ENCODE data around the gene NRF1. TPM values are rescaled to one million over a fixed set of nuclear protein-coding genes. Genes with fewer than 3 reads are reported as not detected.

NRF1 gene
- polyA plus RNA-seq, 1 experiment = 10.3 TPM

DNA sequence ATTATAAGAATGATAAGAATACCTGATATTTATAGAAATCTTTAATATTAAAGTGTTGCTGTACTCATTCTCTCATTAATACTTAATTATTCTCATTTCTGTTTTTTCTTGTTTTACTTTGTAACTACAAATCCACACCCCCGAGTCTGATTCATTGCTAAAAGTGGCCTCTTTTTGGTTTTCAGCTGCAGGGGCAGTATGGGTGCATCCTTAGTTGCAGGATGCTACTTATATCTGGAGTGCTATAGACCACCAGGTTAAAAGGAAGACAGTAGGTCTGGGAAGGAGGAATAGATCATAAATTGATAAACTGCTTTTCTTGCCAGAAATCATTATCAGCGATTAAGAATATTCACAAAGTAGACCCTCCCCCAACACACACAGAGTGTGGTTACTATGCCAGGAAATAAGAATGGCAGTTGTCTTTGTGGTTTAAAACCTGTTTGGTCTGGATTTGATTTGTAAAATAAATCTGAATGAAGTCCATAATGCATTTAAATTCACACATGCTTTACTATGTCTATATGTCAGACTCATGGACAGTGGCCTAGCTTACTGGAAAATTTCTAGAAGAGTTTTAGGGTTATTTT, 96.5 kb downstream of the NRF1 start:
- DNase-seq (ENCODE audit: low read depth, low spot score) = no peak
- ChIA-PET CTCF (interaction anchor here (1.5 kb wide), 1 partner anchor 43 kb away, joined by 3 read pairs; no protein-coding TSS in a partner anchor), POLR2A (no interaction called here)
- no peaks in the 10 kb centered on the region for H3K9me3 ChIP-seq (ENCODE audit: control insufficient read depth, insufficient read depth, low read length)
- TF ChIP-seq, protein P1, sequence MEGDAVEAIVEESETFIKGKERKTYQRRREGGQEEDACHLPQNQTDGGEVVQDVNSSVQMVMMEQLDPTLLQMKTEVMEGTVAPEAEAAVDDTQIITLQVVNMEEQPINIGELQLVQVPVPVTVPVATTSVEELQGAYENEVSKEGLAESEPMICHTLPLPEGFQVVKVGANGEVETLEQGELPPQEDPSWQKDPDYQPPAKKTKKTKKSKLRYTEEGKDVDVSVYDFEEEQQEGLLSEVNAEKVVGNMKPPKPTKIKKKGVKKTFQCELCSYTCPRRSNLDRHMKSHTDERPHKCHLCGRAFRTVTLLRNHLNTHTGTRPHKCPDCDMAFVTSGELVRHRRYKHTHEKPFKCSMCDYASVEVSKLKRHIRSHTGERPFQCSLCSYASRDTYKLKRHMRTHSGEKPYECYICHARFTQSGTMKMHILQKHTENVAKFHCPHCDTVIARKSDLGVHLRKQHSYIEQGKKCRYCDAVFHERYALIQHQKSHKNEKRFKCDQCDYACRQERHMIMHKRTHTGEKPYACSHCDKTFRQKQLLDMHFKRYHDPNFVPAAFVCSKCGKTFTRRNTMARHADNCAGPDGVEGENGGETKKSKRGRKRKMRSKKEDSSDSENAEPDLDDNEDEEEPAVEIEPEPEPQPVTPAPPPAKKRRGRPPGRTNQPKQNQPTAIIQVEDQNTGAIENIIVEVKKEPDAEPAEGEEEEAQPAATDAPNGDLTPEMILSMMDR (IDR thresholded peaks at IDR 0.05; ENCODE audit: low read depth, low read length) = no peak
- H3K27ac ChIP-seq (ENCODE audit: low read depth, low read length) = no peak overlapping the region
- H3K27me3 ChIP-seq (ENCODE audit: control insufficient read depth, insufficient read depth, low read length) = no peaks in the 10 kb centered on the region
- no peak overlapping the region for H3K4me3 ChIP-seq (ENCODE audit: low read depth, low read length)

DNA sequence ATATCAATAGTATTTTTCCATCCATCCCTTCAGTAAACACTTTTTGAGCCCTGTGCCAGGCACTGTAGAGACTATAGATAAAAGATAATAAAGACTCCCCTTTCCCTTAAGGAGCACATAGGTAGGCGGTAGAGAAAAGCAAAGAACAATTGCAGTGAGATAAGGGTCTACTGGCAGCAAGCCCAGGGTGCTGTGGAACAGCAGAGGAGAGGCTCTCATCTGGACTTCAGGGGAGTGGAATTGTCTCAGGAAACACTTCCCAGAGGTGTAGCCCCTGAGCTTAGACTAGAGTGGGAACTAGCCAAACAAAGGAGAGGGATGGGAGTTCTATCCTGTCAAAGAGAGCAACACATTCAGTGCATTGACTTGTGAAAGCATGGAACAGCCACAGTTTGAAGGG, 102.0 kb downstream of the NRF1 start:
- no peak overlapping the region for H3K4me3 ChIP-seq (ENCODE audit: low read depth, low read length)
- H3K27ac ChIP-seq (ENCODE audit: low read depth, low read length) = no peak overlapping the region
- CTCF ChIA-PET = no interaction called here
- H3K9me3 ChIP-seq (ENCODE audit: control insufficient read depth, insufficient read depth, low read length) = no peaks in the 10 kb centered on the region
- no peaks in the 10 kb centered on the region for H3K27me3 ChIP-seq (ENCODE audit: control insufficient read depth, insufficient read depth, low read length)
- DNase-seq (ENCODE audit: low read depth, low spot score) = no peak
- TF ChIP-seq, protein P1 (IDR thresholded peaks at IDR 0.05; ENCODE audit: low read depth, low read length) = no peak
- POLR2A ChIA-PET = no interaction called here

DNA sequence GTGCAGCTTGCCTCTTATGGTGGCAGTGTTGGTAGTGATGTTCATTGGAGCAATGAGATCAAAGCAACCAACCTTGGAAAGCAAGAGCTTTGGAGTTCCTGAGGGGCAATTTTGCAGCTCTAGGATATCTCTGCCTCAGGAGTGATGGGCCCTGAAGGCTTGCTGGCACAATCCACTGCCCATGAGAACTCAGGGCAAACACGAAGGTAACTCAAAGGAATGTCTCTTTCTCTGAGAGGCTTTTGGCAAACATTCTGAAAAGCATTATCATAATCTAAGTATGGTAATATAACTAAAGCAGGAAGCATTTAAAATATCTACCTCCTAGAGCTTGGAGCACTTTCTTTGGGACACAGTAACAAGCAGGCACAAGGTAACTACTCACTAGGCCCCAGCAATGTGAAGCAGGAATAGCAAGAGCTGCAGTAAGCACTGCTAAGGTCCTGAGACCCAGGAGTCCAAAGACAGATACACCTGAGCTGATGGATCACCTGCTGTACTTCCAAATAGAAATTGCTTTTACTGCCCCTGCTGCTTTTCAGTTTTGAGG, 103.1 kb downstream of the NRF1 start:
- Histone ChIP-seq H3K27me3 (ENCODE audit: control insufficient read depth, insufficient read depth, low read length) (no peaks in the 10 kb centered on the region), H3K4me3 (ENCODE audit: low read depth, low read length) (no peak overlapping the region), H3K27ac (ENCODE audit: low read depth, low read length) (no peak overlapping the region), H3K9me3 (ENCODE audit: control insufficient read depth, insufficient read depth, low read length) (no peaks in the 10 kb centered on the region)
- no peak for DNase-seq (ENCODE audit: low read depth, low spot score)
- CTCF ChIA-PET = no interaction called here
- POLR2A ChIA-PET = no interaction called here
- TF ChIP-seq, protein P1 (IDR thresholded peaks at IDR 0.05; ENCODE audit: low read depth, low read length) = no peak

DNA sequence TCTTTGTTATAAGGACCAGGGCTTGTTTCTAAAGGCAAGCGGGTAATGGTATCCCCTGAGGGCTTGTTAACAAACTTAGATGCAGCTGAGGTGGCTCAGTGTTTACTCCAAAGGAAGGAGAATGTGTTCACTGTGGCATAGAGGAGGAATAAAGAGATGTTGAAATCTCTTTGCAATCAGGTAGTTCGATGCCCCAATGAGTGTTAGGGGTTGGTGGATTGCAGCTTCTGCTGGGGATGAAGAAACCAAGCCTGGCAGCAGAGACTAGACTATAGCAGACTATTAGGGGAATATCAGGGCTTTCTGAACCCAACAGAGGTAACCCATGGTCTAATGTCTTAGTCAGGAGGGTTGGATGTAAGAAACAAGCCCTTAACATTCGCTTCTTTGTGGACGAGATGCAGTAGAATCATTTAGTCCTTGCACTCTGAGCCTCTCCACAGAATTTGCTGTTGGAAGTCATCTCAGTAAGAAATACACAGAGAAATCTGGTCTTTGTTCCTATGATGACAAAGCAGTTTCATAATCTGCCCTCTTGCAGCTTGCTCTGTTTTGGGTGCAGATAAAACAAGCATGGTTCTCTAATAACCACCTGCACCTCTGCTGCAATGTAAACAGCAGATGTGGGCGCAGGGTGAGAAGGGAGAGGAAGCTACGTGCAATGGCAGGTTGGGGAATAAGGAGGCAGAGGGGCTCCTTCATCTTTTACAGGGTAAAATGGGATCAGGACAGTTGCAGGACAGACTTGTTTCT, 108.6 kb downstream of the NRF1 start:
- TF ChIP-seq, protein P1 (IDR thresholded peaks at IDR 0.05; ENCODE audit: low read depth, low read length) = no peak
- Histone ChIP-seq H3K9me3 (ENCODE audit: control insufficient read depth, insufficient read depth, low read length) (no peaks in the 10 kb centered on the region), H3K27ac (ENCODE audit: low read depth, low read length) (peak overlapping the region; percentile 62), H3K27me3 (ENCODE audit: control insufficient read depth, insufficient read depth, low read length) (no peaks in the 10 kb centered on the region), H3K4me3 (ENCODE audit: low read depth, low read length) (no peak overlapping the region)
- POLR2A ChIA-PET = no interaction called here
- CTCF ChIA-PET = interaction anchor here (2.1 kb wide), 1 partner anchor 55 kb away, joined by 4 read pairs; no protein-coding TSS in a partner anchor
- DNase-seq (ENCODE audit: low read depth, low spot score) = no peak

DNA sequence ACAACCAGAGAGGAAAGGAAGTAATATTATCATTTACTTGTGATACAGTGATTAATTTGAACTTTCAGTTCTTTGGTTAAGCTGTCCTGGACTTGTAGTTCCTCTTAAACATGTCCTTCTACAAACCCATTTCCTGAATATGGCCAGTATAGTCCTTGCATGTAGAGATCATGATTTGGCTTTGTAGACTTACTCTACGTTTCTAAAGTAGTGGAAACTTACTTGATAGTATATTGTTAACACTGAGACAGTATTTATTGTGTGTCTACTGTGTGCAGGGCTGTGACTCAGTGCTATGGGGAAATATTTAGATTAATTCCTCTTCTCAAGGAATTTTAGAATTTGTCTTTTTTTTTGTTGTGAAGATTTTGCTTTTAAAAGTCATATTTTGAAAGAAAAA, 109.5 kb downstream of the NRF1 start:
- Histone ChIP-seq H3K27ac (ENCODE audit: low read depth, low read length) (no peak overlapping the region), H3K4me3 (ENCODE audit: low read depth, low read length) (no peak overlapping the region), H3K27me3 (ENCODE audit: control insufficient read depth, insufficient read depth, low read length) (no peaks in the 10 kb centered on the region), H3K9me3 (ENCODE audit: control insufficient read depth, insufficient read depth, low read length) (no peaks in the 10 kb centered on the region)
- TF ChIP-seq, protein P1 (IDR thresholded peaks at IDR 0.05; ENCODE audit: low read depth, low read length) = no peak
- ChIA-PET CTCF (interaction anchor here (2.1 kb wide), 1 partner anchor 56 kb away, joined by 4 read pairs; no protein-coding TSS in a partner anchor), POLR2A (no interaction called here)
- DNase-seq (ENCODE audit: low read depth, low spot score) = no peak
